ENCODE data around the gene BIRC2.
"Not testable (repeated sequence)": the region's sequence is repeated elsewhere in the genome, so short reads cannot be mapped to it uniquely, and the experiment has no call there.

BIRC2 gene

GRCh38 chr11:102323542-102324251 lies 23.3 kb upstream of the BIRC2 start:
- DNase-seq = no peak

DNA sequence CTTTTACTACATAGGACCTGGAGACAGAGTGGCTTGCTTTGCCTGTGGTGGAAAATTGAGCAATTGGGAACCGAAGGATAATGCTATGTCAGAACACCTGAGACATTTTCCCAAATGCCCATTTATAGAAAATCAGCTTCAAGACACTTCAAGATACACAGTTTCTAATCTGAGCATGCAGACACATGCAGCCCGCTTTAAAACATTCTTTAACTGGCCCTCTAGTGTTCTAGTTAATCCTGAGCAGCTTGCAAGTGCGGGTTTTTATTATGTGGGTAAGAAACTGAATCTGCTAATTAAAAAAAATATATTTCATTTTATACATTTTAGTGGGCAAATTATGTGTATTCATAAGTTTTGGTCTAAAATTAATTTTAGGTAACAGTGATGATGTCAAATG lies 21.9 kb upstream of the BIRC2 start:
- no peak for DNase-seq

GRCh38 chr11:102328748-102329147 lies 18.3 kb upstream of the BIRC2 start:
- DNase-seq = no peak

GRCh38 chr11:102330231-102330630 lies 16.8 kb upstream of the BIRC2 start:
- no peak for DNase-seq

DNA sequence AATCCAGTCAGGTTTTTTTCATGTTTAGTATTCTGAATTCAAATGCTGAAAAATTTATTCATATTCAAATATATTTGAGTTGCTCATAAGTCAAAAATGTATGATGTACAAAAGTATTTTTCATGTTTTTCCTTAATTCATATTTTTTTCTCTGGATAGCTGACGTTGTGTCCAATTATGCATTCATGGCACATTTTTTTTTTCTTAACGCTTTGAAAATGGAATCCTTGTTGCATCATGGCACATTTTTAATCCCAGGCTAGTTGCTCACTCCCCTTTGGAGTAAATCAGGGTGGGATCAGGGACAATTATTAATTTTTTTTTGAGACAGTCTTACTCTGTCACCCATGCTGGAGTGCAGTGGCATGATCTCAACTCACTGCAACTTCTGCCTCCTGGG lies 15.7 kb upstream of the BIRC2 start:
- DNase-seq = no peak

DNA sequence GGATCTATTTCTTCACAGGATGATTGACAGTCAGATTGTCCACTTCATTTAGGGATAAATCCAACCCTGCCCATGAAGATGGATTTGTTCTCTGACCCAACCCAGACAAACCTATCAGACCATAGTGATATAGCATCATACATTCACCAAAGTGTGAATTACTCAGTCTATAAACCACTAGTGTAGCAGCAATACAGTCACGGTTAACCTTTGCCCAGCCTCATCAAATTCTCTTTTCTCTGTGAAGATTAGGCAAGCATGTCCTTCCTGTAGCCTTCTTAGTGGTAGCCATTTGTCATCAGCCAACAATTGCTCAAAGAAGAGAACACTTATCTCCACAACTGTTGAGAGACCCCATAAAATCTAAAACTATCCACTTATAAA lies 14.4 kb upstream of the BIRC2 start:
- no peak for DNase-seq

DNA sequence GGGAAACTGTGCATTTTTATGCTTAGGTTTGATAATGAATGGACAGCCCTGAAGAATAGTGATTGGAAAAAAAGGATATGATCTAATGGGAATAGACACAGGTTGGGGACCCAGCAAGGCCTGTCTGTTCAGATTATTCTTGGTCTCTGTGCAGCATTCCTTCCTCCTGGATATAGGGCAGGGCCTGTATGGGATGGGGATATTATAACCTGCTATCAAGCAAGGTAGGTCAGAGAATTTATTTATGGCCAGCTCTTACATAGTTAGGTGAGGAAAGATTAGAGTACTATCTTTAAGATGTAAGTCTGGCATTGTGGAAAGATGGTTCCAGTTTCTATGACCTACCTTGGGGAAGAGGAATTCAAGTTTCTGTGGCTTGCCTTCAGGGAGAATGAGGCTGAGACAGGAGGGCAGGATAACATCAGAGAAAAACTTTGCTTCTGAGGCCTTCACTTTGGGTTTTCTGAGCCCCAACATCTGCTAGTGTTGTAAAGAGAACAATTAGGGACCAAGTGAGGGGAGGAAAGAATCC lies 8.5 kb upstream of the BIRC2 start:
- no peak for DNase-seq

GRCh38 chr11:102341311-102341710 lies 5.7 kb upstream of the BIRC2 start:
- not testable (repeated sequence) for DNase-seq

DNA sequence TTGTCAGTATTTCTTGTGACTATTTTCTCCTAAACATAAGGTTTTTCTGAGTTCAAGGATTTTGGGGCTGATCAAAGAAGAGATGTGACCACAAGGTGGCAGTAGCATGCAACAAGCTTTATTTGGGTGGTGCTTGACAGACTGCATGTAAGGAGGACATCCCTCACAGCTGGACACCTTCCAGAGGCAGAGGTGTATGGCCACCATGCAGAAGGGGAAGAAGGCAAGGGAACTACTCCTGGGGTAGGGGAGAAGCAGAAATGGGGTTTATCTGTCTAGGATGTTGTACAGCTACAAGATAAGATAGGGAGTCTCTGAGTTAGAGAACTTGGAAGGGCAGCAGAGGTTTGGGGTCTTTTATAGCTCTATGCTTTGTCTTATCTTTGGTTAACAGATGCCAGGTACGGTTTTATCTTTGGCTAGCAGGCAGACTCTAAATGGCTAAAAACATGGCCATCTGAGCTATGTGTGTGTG lies 5.1 kb upstream of the BIRC2 start:
- DNase-seq = peak; percentile 69

DNA sequence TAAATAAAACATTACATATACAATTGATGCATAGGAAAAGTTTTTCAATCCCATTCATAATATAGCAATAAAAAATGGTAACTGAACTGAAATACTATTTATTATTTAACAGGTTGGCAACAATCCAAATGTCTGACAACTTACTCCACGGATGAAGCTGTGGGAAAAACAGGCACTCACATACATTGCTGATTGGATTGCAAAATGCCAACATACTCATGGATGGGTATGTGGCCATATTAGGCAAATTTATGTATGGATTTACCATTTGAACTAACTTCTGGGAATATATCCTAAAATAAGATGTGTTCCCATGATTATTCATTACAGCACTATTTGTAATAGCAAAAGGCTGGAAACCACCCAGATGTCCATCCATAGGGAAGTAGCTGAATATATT lies 3.2 kb upstream of the BIRC2 start:
- DNase-seq = no peak

- no peak for DNase-seq
These were observed 1.1 kb upstream of the BIRC2 start for GRCh38 chr11:102345904-102346303.

DNA sequence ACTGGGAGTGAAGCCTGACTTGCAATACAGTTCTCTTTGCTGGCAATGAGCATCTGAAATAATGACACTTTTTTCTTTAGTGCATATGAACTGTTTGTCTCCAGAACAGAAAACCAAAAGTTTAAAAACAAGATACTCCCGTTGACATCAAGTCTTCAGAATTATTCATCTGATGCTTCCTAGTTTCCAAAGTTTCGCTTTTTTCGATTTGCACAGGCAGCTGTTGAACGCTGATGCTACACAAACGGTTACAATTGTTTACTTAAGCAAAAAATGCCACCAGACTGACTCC lies 612 bp upstream of the BIRC2 start:
- DNase-seq = no peak

GRCh38 chr11:102347462-102348370 lies 702 bp downstream of the BIRC2 start:
- no peak for DNase-seq

- DNase-seq = no peak
These were observed 10.1 kb downstream of the BIRC2 start for GRCh38 chr11:102357116-102357515.

GRCh38 chr11:102359372-102359771 lies 12.4 kb downstream of the BIRC2 start:
- no peak for DNase-seq

DNA sequence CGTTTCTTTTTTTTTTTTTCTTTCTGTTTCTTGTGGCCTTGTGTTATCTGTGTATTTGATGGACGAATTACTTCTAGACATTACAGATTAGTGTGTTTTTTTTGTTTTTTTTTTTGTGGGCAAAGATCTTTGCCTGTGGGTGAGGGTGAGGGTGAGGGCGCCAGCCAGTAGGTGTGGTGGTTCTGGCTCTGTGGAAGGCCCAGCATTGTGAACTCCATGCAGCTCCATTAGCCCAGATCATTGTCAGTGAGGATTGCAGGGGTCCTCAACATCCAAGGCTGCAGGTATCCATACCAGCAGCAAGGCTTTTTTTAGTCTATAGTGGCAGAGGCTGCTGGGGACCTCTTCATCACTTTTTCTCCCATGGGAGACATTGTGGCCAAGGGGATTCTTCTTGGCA lies 13.7 kb downstream of the BIRC2 start:
- no peak for DNase-seq

GRCh38 chr11:102361086-102362031 lies 14.3 kb downstream of the BIRC2 start:
- DNase-seq = no peak

- no peak for DNase-seq
These were observed 18.0 kb downstream of the BIRC2 start for GRCh38 chr11:102364991-102365390.

DNA sequence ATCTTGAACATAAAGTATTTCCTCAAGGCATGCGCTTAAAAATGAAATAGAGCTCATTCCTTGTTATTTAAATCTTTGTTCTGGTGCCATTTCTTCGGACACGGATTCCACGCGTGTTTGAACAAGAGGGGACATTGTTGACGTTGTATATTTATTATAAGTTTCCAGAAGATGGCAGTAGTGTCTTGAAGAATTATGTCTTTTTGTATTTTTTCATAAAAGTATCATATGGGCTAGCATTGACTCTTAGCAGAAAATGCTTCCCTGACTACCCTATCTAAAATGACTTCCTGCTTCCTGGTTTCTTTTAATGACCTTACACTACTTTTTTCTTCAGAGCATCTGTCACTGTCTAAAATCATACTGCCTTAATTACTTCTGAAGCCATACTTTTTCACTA lies 20.4 kb downstream of the BIRC2 start:
- DNase-seq = no peak

- no peak for DNase-seq
These were observed 21.5 kb downstream of the BIRC2 start for GRCh38 chr11:102368472-102368871.

GRCh38 chr11:102374633-102375424 lies 27.8 kb downstream of the BIRC2 start:
- DNase-seq = not testable (repeated sequence)
